Fibroblast of skin of abdomen (primary cell): ENCODE measurements around the gene MAEA.

Experiments used
- DNase-seq: peaks from one replicate; pipeline ENCODE4 v3.0.0-alpha.2; 2013

The MAEA gene

DNA sequence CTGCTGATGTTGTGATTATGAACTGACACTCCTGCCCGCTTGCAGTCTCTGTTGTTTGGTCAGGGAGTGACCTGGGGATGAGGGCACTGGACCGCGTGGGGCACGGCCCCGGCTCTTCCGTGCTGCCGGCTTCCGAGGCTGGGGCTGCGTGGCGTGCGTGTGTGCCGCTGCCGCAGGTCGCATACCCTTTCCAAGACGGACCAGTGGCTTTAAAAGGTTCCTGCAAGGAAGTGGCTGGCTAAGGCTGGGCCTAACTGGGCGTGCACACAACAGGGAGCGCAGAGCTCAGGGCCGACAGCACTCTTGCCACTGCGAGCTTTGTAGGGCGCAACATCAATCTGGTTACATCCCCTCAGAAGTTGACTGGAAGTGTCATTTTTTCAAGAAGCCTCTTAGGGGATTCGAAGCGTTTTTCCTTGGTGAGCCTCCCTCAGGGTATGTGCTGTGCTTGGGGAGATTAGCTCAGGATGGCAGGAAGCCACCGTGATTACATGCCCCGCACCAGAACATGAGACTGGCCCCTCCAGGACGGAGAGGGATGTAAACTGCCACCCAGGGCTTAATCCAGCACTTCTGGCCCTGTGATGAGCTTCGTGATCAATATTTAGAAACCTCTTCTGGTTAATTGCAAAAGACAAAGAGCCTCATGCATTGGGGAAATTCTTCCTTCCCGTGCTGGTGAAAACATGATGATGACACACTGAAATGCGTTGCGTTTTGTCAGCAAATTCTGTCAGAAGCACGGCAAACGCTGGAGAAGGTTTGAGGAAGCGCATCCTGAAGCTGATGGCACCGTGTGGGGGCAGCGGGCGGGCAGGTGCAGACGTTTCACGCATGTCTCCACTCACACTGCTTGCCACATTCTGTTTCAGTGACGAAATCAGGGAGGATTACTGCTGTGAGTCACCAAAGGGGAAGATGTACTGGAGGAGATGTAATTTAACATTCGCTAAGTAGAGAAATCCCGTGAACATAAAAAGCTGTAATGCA is 11.1 kb downstream of the MAEA start:
- peak; percentile 30 for DNase-seq

- no peak for DNase-seq
Measured at GRCh38 chr4:1302159-1302558, 12.5 kb downstream of the MAEA start.

GRCh38 chr4:1305261-1305711 is 15.6 kb downstream of the MAEA start:
- DNase-seq = no peak

GRCh38 chr4:1305781-1306455 is 16.2 kb downstream of the MAEA start:
- no peak for DNase-seq

- no peak for DNase-seq
Measured at GRCh38 chr4:1307951-1308735, 18.5 kb downstream of the MAEA start.

DNA sequence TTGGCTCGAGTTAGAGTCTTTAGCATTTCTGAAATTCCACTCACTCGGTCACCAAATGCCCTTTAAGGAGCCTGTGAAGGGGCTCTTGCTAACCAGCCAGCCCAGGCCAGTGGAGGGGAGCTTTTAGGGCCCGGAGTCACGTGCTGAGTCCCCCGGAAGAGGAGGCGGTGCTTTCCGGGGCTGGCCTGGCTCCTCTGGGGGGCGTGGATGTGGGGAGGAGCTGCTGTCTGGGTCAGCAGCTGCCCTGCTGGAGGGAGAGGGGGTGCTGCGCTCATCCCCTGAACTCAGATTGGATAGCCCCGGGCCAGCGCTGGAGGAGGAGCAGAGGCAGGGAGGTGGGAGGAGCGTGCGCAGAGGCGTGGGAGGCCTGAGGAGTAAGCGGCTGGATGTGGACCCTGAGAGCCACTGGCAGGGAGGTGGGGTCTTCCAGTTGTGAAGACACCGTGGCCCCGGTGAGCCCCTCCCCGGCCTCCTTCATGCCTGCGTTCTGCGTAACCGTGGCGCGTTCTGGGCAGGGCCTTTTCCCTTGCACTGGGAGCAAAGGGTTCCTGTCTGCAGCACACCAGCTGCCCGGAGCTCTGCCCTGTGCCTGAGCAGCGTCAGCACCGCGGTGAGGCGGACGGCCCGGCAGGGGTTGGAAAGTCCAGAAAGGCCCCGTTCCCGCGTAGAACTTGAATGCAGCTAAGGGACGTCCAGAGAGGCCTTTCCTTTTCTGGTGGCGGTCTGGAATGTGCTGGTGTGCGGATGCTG is 19.7 kb downstream of the MAEA start:
- DNase-seq = peak; percentile 93

DNA sequence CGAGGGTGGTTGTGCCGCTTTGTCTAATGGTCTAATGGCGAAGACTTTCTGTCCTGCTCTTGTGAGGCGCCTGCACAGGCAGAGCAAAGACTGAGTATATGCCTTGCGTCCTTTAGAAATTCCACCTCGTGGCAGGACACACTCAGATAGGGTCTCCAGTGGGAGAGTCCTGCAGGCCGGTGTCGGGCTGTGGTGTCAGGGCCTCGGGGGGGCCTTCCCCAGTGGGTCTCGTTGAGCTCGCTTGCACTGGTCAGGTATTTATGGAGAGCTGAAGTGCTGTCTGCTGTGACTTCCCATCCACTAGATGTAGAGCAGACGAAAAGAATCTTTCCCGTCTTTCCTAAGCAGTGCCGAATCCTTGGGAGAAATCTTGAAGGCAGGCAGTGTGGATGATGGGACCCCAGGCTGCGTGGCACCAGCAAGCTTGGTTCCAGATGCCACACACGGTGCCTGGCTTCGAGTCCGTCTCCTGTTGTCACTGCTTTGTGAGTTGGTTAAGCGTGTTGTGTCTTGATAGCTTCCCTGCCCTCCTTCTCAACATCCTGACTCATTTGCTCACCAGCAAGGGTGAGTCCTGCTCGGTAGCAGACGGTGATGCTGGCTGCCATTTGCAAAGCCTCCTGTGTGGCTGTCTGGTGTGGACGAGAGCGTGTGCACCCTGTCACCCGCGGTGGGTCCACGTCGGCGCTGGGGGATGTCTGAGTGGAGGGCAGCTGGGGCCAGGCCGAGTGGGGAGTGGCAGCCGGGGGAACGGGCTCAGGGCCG is 20.5 kb downstream of the MAEA start:
- no peak for DNase-seq

GRCh38 chr4:1310796-1311631 is 21.3 kb downstream of the MAEA start:
- DNase-seq = no peak

DNA sequence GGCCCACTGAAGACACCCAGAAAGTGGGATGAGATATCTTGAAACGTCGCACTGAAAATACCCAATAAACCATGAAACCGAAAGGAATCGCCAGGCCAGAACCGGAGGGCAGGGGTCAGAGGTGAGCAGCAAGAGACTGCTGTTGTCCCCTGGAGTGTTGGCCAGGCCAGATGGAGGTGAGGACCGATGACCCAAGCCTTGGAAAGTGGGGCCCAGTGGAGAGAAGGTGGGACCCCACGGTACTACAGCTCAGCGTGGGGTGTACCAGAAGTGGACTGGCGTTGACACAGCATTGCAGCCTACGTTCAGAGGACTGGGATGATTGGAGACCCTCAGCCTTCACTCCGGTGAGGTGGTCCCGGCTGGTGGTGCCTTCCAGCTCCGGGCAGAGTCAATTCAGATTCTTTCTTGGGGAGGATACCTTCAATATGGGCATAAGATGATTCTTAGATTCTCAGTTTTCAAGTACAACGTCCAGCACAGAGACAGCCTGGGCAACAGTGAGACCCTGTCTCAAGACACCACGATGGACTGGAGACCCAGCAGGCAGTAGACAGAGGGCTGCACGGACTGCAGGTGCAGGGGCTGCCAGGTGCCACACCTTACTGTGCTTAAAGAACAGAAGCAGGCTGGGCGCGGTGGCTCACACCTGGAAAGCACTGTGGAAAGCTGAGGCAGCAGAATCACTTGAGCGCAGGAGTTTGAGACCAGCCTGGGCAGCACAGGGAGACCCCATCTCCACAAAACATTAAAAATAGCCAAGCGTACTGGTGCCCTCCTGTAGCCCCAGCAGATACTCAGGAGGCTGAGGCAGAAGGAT is 23.3 kb downstream of the MAEA start:
- DNase-seq = no peak

GRCh38 chr4:1315306-1315705 is 25.6 kb downstream of the MAEA start:
- DNase-seq = no peak

DNA sequence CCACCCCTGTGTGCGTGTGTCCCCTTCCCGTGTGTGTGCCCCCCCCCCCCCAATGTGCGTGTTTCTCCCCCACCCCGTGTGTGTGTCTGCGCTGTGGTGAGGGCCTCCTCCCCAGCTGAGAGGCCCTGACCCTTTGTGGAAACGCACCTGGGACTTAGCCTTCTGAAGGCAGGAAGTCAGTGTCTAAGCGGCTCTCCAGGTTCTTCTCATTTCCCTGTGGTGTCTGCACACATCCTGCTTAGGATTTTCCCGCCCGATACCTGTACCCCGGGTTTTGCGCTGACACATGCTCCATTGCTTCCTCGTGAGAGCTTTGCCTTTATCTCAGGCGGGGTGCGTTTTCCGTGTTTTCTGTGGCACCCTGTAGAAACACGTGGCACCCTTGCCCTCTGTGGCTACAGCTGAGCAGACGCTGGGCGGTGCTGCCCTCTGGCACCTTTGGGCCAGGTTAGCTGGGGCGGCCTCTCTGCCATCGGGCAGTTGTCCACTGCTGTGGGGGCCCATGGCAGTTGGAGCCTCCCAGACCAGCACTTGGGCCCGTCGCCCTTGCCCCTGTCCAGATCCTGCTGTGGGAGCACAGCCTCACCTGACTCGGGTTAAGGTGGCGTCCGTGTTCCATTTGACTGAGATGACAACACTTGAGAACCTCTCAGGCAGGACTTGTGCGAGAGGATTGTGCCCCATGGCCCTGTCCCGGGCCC is 26.3 kb downstream of the MAEA start:
- no peak for DNase-seq

- no peak for DNase-seq
Measured at GRCh38 chr4:1316537-1317168, 27.0 kb downstream of the MAEA start.

- DNase-seq = no peak
Measured at GRCh38 chr4:1317177-1318045, 27.7 kb downstream of the MAEA start.

GRCh38 chr4:1318046-1318375 is 28.3 kb downstream of the MAEA start:
- no peak for DNase-seq

DNA sequence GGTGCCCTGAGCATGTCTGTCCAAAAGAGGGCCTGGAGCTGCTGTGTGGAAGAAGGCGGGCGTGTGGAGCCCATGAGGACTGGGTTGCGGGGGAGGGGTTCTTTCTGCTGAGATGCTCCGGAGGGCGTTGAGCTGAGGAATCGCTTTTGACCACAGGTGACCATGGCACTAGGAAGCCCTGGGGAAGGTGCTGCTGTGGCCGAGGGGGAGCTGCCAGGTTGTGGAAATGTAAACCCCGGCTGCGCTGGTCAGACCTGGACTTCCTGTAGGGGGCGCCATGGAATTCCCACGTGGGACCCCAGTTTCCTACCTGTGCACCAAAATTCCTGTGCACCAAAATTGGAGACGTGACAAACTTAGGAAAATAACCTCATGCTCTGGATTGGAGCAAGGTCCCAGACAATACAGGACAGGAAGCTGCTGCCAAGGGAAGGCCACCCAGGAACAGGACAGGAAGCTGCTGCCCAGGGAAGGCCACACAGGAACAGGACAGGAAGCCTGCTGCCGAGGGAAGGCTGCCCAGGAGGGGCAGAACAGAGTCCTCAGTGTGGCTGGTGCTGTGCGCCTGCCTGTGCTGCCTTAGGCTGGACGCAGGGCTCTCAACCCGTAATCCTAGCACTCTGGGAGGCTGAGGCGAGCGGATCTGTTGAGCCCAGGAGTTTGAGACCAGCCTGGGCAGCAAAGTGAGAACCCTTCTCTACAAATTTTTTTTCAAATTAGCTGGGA is 29.0 kb downstream of the MAEA start:
- DNase-seq = no peak

GRCh38 chr4:1321486-1321885 is 31.8 kb downstream of the MAEA start:
- no peak for DNase-seq
